Liver (tissue), 9 donors: Measurements from ENCODE around the gene FCHO2. TPM values are rescaled to one million over a fixed set of nuclear protein-coding genes. Genes with fewer than 3 reads are reported as not detected.

ENCODE experiments used
- DNase-seq: peaks from one replicate; pipeline ENCODE4 v3.0.0-alpha.2; 2017; ENCODE audit warnings: low spot score
- H3K27ac ChIP-seq, 2 donors: one replicate each; pipeline ENCODE4 v1.7.0; 2013; ENCODE audit warnings: inconsistent platforms in 2 of 2, low read length in 2 of 2, control low read depth in 1 of 2, low read depth in 1 of 2, mild to moderate bottlenecking in 1 of 2
- H3K27me3 ChIP-seq, 4 donors: one replicate each; pipeline versions ENCODE4 v1.6.1 to v1.7.0; 2013; ENCODE audit warnings: low read length in 3 of 4, inconsistent platforms in 1 of 4, mild to moderate bottlenecking in 1 of 4, moderate library complexity in 1 of 4; ENCODE audit not compliant: control insufficient read depth in 4 of 4, insufficient read depth in 4 of 4
- H3K36me3 ChIP-seq, 4 donors: one replicate each; pipeline versions ENCODE4 v1.6.1 to v1.7.0; 2013; ENCODE audit warnings: low read length in 3 of 4, mild to moderate bottlenecking in 3 of 4, low read depth in 1 of 4, moderate library complexity in 1 of 4; ENCODE audit not compliant: control insufficient read depth in 4 of 4, insufficient read depth in 3 of 4
- H3K4me1 ChIP-seq, 4 donors: one replicate each; pipeline versions ENCODE4 v1.6.1 to v1.7.0; 2013; ENCODE audit warnings: low read length in 3 of 4, mild to moderate bottlenecking in 3 of 4, moderate library complexity in 1 of 4; ENCODE audit not compliant: control insufficient read depth in 4 of 4, insufficient read depth in 4 of 4
- H3K4me3 ChIP-seq, 3 donors: one replicate each; pipeline versions ENCODE4 v1.6.1 to v1.7.0; 2013; ENCODE audit warnings: low read length in 3 of 3, control low read depth in 1 of 3, low read depth in 1 of 3, mild to moderate bottlenecking in 1 of 3
- H3K9ac ChIP-seq, 2 donors: one replicate each; pipeline ENCODE4 v1.7.0; 2013; ENCODE audit warnings: low read length in 2 of 2, mild to moderate bottlenecking in 2 of 2, moderate library complexity in 2 of 2, control low read depth in 1 of 2, low read depth in 1 of 2
- H3K9me3 ChIP-seq, 4 donors: one replicate each; pipeline versions ENCODE4 v1.6.1 to v1.7.0; 2013; ENCODE audit warnings: low read length in 3 of 4; ENCODE audit not compliant: control insufficient read depth in 4 of 4
- EGR1 ChIP-seq, 2 donors: IDR thresholded peaks; 2 replicates each; pipeline ENCODE4 v1.6.1; 2016 to 2018; ENCODE audit warnings: antibody characterized with exemption in 2 of 2, low read depth in 2 of 2
- FOXA1 ChIP-seq: IDR thresholded peaks from 2 replicates; pipeline ENCODE4 v1.6.1; 2016; ENCODE audit warnings: antibody characterized with exemption
- FOXA2 ChIP-seq: IDR thresholded peaks from 2 replicates; pipeline ENCODE4 v1.6.1; 2016; ENCODE audit warnings: antibody characterized with exemption
- GABPA ChIP-seq, 2 donors: IDR thresholded peaks in 1 of 2; conservative IDR thresholded peaks in 1 of 2; 2 replicates each; pipeline ENCODE4 v1.6.1; 2016; ENCODE audit warnings: antibody characterized with exemption in 2 of 2, mild to moderate bottlenecking in 1 of 2, moderate library complexity in 1 of 2
- HNF4A ChIP-seq, 2 donors: conservative IDR thresholded peaks; 2 replicates each; pipeline ENCODE4 v1.6.1; 2016; ENCODE audit warnings: antibody characterized with exemption in 2 of 2, mild to moderate bottlenecking in 2 of 2
- HNF4G ChIP-seq: IDR thresholded peaks from 2 replicates; pipeline ENCODE4 v1.6.1; 2016; ENCODE audit warnings: antibody characterized with exemption
- JUND ChIP-seq, 2 donors: IDR thresholded peaks; 2 replicates each; pipeline ENCODE4 v1.6.1; 2016; ENCODE audit warnings: antibody characterized with exemption in 2 of 2
- NR2F2 ChIP-seq: IDR thresholded peaks from 2 replicates; pipeline ENCODE4 v1.6.1; 2016; ENCODE audit warnings: antibody characterized with exemption
- RAD21 ChIP-seq, 2 donors: IDR thresholded peaks; 2 replicates each; pipeline ENCODE4 v1.6.1; 2016; ENCODE audit warnings: antibody characterized with exemption in 2 of 2, mild to moderate bottlenecking in 2 of 2
- RXRA ChIP-seq, 2 donors: IDR thresholded peaks; 2 replicates each; pipeline ENCODE4 v1.6.1; 2017 to 2018; ENCODE audit warnings: antibody characterized with exemption in 2 of 2, mild to moderate bottlenecking in 1 of 2
- SP1 ChIP-seq: IDR thresholded peaks from 2 replicates; pipeline ENCODE4 v1.6.1; 2018; ENCODE audit warnings: antibody characterized with exemption, mild to moderate bottlenecking
- TAF1 ChIP-seq: conservative IDR thresholded peaks from 2 replicates; pipeline ENCODE4 v1.6.1; 2016; ENCODE audit warnings: antibody characterized with exemption, mild to moderate bottlenecking
- YY1 ChIP-seq: IDR thresholded peaks from 2 replicates; pipeline ENCODE4 v1.6.1; 2016; ENCODE audit warnings: antibody characterized with exemption, mild to moderate bottlenecking
- WGBS: extraction: QIAGEN DNeasy Blood & Tissue Kit; methylation state at CpG from one replicate; pipeline ENCODE4 v1.1.7; 2013; 5-methylcytosine and 5-hydroxymethylcytosine counted together
- polyA plus RNA-seq, 2 donors: library from polyadenylated mRNA; stranded (reverse) in 1 of 2; unstranded in 1 of 2; fragments of 200-250 nt in 1 of 2; fragments of >200 nt in 1 of 2; fragmentation: Nextera tagmentation in 1 of 2; extraction: Ambion mirVana in 1 of 2; gene quantifications; one replicate each; pipeline versions ENCODE4 v1.2.1 to v1.2.3, GENCODE V29; 2013 to 2015
- total RNA-seq, 2 donors: library from RNA; depleted of rRNA; stranded (reverse); fragments of >200 nt; gene quantifications; one replicate each; pipeline ENCODE4 v1.2.3, GENCODE V29; 2014
- TF ChIP-seq, protein P1 (sequence below): IDR thresholded peaks from 2 replicates; pipeline ENCODE4 v1.6.1; 2016; ENCODE audit warnings: antibody characterized with exemption
- TF ChIP-seq, protein P2 (sequence below): IDR thresholded peaks from 2 replicates; pipeline ENCODE4 v1.6.1; 2016; ENCODE audit warnings: antibody characterized with exemption
- TF ChIP-seq, protein P3 (sequence below): IDR thresholded peaks from 2 replicates; pipeline ENCODE4 v1.6.1; 2016; ENCODE audit warnings: antibody characterized with exemption
- TF ChIP-seq, protein P4 (sequence below): fragments of 150-350 bp; IDR thresholded peaks from 2 replicates; pipeline ENCODE4 v1.5.1; 2017; ENCODE audit warnings: improper control_type of control experiment, low read depth, low read length; ENCODE audit not compliant: missing input control
- TF ChIP-seq, protein P5 (sequence below): IDR thresholded peaks from 2 replicates; pipeline ENCODE4 v1.6.1; 2016; ENCODE audit warnings: antibody characterized with exemption, mild to moderate bottlenecking
- donor health status: healthy.
- donor health status: healthy.
- donor health status: healthy.
- donor health status: healthy.
- donor health status: healthy.

FCHO2 gene
- total and polyA plus RNA-seq, 4 donors = 5.3 to 37.5 (median 9.3) TPM

DNA sequence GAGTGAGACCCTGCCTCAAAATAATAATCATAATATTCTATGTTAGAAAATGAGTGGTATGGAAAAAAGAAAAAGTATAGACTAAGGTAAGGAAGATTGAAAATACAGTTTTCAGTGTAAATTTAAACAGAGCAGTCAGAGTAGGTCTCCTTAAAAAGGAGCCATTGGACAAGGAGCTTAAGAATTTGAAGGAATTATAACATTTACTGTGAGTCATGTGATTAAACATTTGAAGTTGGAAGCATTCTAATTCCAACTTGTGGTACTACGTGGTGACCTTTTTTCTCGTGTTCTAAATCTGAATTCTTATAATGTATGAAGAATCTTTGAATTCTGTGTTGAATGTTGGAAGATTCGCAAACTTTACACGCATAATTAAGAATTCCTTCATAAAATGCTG is 125.3 kb downstream of the FCHO2 start:
- Histone ChIP-seq H3K4me1 (peaks cover 0 to 3% (median 1%) of the 10 kb centered on the region in 4 donors), H3K36me3 (peaks cover 6 to 24% (median 18%) of the 10 kb centered on the region in 4 donors), H3K27me3 (no peaks in the 10 kb centered on the region), H3K9ac (no peak overlapping the region), H3K4me3 (no peak overlapping the region), H3K9me3 (no peaks in the 10 kb centered on the region), H3K27ac (no peak overlapping the region)
- WGBS = 85% methylated on average over 4 of the region's 4 CpGs
- DNase-seq = no peak
- TF ChIP-seq NR2F2 = no peak

DNA sequence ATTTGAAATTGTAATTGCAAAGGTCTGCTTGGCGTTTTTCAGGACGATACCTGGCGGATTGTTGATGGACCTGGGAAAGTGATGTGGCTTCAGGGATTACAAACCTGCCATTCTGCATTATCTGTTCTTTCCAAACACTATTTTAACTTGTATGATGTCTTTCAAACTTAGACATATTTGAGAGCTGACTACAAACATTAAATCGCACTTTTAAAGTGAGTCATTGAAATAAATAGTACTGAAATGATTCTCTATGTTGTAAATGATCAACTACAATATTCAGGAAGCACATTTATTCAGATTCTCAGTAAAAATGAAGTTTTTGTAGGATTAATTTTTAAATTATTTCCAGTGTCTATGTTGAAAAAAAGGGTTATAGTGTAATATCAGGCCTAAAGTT is 132.2 kb downstream of the FCHO2 start:
- Histone ChIP-seq H3K4me3 (no peak overlapping the region), H3K27me3 (no peaks in the 10 kb centered on the region), H3K4me1 (no peaks in the 10 kb centered on the region), H3K27ac (no peak overlapping the region), H3K9me3 (no peaks in the 10 kb centered on the region), H3K36me3 (peaks cover 4 to 11% (median 9%) of the 10 kb centered on the region in 4 donors), H3K9ac (no peak overlapping the region)
- 93% methylated on average over 4 of the region's 4 CpGs for WGBS
- DNase-seq = no peak
- TF ChIP-seq FOXA1 (no peak), TAF1 (no peak), RAD21 (IDR thresholded peaks at IDR 0.05) (no peak), FOXA2 (no peak), SP1 (no peak), NR2F2 (no peak), HNF4A (conservative IDR thresholded peaks at IDR 0.05) (no peak), GABPA (IDR thresholded peaks at IDR 0.05 in 1 of 2, conservative IDR thresholded peaks at IDR 0.05 in 1 of 2) (no peak), RXRA (IDR thresholded peaks at IDR 0.05) (no peak), HNF4G (no peak), JUND (IDR thresholded peaks at IDR 0.05) (no peak), YY1 (no peak), EGR1 (IDR thresholded peaks at IDR 0.05; ENCODE audit: low read depth in 2 of 2) (no peak)
- TF ChIP-seq, protein P1, sequence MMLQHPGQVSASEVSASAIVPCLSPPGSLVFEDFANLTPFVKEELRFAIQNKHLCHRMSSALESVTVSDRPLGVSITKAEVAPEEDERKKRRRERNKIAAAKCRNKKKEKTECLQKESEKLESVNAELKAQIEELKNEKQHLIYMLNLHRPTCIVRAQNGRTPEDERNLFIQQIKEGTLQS = no peak
- TF ChIP-seq, protein P2, sequence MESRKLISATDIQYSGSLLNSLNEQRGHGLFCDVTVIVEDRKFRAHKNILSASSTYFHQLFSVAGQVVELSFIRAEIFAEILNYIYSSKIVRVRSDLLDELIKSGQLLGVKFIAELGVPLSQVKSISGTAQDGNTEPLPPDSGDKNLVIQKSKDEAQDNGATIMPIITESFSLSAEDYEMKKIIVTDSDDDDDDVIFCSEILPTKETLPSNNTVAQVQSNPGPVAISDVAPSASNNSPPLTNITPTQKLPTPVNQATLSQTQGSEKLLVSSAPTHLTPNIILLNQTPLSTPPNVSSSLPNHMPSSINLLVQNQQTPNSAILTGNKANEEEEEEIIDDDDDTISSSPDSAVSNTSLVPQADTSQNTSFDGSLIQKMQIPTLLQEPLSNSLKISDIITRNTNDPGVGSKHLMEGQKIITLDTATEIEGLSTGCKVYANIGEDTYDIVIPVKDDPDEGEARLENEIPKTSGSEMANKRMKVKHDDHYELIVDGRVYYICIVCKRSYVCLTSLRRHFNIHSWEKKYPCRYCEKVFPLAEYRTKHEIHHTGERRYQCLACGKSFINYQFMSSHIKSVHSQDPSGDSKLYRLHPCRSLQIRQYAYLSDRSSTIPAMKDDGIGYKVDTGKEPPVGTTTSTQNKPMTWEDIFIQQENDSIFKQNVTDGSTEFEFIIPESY = no peak
- TF ChIP-seq, protein P3, sequence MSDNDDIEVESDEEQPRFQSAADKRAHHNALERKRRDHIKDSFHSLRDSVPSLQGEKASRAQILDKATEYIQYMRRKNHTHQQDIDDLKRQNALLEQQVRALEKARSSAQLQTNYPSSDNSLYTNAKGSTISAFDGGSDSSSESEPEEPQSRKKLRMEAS = no peak
- TF ChIP-seq, protein P4, sequence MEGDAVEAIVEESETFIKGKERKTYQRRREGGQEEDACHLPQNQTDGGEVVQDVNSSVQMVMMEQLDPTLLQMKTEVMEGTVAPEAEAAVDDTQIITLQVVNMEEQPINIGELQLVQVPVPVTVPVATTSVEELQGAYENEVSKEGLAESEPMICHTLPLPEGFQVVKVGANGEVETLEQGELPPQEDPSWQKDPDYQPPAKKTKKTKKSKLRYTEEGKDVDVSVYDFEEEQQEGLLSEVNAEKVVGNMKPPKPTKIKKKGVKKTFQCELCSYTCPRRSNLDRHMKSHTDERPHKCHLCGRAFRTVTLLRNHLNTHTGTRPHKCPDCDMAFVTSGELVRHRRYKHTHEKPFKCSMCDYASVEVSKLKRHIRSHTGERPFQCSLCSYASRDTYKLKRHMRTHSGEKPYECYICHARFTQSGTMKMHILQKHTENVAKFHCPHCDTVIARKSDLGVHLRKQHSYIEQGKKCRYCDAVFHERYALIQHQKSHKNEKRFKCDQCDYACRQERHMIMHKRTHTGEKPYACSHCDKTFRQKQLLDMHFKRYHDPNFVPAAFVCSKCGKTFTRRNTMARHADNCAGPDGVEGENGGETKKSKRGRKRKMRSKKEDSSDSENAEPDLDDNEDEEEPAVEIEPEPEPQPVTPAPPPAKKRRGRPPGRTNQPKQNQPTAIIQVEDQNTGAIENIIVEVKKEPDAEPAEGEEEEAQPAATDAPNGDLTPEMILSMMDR = no peak
- TF ChIP-seq, protein P5, sequence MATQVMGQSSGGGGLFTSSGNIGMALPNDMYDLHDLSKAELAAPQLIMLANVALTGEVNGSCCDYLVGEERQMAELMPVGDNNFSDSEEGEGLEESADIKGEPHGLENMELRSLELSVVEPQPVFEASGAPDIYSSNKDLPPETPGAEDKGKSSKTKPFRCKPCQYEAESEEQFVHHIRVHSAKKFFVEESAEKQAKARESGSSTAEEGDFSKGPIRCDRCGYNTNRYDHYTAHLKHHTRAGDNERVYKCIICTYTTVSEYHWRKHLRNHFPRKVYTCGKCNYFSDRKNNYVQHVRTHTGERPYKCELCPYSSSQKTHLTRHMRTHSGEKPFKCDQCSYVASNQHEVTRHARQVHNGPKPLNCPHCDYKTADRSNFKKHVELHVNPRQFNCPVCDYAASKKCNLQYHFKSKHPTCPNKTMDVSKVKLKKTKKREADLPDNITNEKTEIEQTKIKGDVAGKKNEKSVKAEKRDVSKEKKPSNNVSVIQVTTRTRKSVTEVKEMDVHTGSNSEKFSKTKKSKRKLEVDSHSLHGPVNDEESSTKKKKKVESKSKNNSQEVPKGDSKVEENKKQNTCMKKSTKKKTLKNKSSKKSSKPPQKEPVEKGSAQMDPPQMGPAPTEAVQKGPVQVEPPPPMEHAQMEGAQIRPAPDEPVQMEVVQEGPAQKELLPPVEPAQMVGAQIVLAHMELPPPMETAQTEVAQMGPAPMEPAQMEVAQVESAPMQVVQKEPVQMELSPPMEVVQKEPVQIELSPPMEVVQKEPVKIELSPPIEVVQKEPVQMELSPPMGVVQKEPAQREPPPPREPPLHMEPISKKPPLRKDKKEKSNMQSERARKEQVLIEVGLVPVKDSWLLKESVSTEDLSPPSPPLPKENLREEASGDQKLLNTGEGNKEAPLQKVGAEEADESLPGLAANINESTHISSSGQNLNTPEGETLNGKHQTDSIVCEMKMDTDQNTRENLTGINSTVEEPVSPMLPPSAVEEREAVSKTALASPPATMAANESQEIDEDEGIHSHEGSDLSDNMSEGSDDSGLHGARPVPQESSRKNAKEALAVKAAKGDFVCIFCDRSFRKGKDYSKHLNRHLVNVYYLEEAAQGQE = no peak
